ENCODE measurements around the gene PI16.
"Not testable (repeated sequence)": the region's sequence is repeated elsewhere in the genome, so short reads cannot be mapped to it uniquely, and the experiment has no call there.

PI16 gene

DNA sequence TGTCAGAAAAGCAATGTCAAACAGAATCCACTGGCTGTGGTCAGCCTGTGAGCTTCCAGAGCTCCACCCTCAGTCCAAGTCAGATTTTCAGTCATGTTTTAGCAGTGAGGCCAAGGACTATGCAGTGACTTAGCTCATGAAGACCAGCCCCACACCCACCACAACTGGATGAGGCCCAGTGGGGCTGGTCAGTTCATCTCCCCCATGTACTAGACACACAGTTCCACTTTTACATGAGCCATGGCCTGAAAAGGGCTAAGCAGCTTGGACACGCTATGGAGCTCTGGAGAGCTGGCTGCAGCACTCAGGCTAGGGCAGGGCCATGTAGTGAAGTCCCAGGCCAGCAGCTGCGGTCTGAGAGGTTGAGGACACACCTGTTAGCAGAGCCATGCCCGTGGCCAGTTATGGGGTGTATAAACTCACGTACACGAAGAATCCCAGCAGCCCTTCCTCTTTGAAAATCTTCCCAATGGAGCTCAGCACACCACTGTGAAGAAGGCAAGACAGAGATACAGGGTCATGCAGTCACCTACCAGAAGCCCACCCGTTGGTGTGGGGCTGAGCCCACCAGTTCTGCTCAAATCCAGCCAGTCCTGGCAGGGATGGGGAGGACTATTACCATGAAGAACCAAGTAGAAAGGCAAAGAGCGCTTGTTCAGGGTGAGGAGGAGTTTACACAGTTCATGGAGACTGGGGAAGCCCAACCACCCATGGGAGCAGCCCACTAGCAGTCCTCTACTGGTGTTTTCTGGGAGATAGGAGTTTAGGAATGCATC, 20.9 kb downstream of the PI16 start:
- DNase-seq (ENCODE audit: low read depth in 2 of 2) = no peak

DNA sequence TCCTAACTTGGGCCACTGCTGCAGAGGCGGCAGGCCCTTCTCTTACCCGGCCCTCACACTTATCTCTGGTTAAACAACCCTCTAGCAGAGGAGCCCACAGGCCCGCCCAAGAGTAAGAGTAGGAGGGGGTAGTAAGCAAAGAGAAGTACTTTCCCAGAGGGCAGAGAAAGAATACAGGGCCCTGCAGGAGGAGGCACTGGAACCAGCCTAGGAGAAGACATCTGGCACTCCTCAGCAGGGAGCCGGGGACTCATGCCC, 21.4 kb downstream of the PI16 start:
- no peak for DNase-seq (ENCODE audit: low read depth in 2 of 2)

DNA sequence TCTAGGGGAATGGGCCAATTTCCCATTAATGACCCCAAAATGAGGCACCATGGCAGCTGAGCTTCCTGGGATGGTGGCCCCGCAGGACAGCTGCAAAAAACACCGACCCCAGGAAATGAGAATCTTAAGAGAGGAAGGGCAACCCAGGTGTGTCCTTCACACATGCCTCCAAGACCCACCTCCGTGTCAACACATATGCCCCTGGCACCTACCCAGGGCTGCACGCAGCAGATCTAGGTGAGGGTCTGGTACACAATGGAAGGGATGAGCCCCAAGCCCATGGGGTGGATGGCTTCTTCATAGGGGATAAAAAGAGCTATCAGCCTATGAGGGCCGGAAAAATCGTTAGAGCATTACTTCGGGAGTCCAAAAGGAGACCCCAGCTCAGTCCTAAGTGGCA, 22.0 kb downstream of the PI16 start:
- DNase-seq (ENCODE audit: low read depth in 2 of 2) = no peak

- DNase-seq (ENCODE audit: low read depth in 2 of 2) = no peak
Observed at GRCh38 chr6:36976931-36977330, 22.4 kb downstream of the PI16 start.

GRCh38 chr6:36977470-36977941, 23.0 kb downstream of the PI16 start:
- DNase-seq (ENCODE audit: low read depth in 2 of 2) = no peak

GRCh38 chr6:36978421-36979346, 24.1 kb downstream of the PI16 start:
- no peak for DNase-seq (ENCODE audit: low read depth in 2 of 2)

DNA sequence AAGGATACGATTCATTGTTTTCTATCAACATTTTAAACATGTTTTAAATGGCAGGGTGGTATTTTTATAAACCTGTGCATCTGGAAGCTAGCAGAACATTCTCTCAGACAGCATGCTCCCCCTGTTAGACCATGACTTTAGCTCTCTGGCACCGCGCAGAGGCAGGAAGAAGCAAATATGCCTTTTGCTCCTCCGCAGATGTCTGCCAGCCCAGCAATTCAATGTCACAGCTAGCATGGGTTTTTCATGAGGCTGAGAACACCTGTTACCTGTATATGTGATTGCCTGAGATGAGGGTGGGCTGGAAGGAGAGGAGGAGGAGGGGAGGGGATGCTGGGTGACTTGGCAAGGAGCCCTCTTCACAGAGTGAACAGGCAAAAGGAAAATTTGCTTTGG, 24.8 kb downstream of the PI16 start:
- DNase-seq (ENCODE audit: low read depth in 2 of 2) = no peak

GRCh38 chr6:36980129-36980528, 25.6 kb downstream of the PI16 start:
- DNase-seq (ENCODE audit: low read depth in 2 of 2) = no peak

- DNase-seq (ENCODE audit: low read depth in 2 of 2) = no peak
Observed at GRCh38 chr6:36980876-36981619, 26.5 kb downstream of the PI16 start.

DNA sequence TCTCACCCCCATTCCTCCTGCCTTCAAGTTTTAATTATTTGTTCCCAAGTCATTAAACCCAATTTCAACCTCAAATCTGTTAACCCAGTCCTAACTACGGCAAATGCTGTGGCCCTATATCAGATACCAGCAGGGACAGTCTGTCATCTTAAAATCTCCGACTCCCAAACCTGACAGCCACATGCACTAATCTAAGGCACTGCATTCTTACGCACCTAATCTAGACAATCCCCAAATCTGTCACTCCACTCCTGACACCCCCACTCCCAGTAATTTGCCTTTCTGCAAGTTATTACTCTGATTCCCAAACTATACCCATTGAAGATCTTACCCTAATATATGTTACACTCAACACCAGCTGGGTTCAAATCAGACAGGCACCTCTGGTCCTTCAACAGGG, 29.0 kb downstream of the PI16 start:
- no peak for DNase-seq (ENCODE audit: low read depth in 2 of 2)

DNA sequence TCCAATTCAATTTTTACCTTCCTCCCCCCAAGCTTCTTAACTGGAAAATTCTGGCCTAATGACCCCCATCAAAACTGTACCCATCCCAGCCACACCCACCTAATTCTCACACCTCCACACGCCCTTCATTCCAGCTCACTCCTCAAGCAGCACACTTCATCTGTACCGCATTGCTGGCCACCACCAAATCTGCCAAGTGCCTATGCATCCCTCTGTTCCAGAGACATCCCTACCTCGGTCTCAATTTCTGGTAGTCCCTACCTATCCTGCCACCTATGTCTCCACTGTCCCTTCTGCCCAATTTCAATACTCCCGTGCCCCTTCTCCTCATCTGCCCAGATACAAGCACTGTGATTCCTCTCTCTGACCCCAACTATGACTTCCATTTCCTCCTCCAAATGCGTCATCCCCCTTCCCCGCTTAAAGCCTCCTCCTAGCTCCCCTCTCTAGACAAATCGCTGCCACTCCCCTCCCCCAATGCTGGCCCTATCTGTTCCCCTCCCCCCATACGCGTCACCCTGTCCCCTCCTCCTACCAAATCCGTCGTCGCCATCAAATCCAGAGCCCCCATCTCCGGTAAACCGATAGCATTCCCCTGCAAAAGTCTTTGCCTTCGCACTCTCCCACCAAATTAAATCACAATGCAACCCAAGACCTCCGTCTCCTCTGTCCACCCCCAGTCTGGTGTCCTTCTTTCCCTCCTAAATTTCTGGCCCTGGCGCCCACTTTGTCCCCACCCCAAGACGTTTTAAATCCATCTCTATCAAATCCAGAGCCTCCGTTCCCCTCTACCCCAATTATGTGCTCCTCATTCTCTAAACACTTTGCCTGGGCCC, 30.3 kb downstream of the PI16 start:
- peak; percentile 22 to 45 for DNase-seq (ENCODE audit: low read depth in 2 of 2)

- no peak for DNase-seq (ENCODE audit: low read depth in 2 of 2)
Observed at GRCh38 chr6:36985417-36985807, 30.9 kb downstream of the PI16 start.

GRCh38 chr6:36985808-36986703, 31.5 kb downstream of the PI16 start, which contains the start of gene MTCH1:
Gene MTCH1, minus strand, starts transcription at chr6:36986196. Its CDS starts 23 bp downstream, at chr6:36986173.
- DNase-seq (ENCODE audit: low read depth in 2 of 2) = peak; percentile 82 to 87

GRCh38 chr6:36986704-36987047, 32.1 kb downstream of the PI16 start:
- DNase-seq (ENCODE audit: low read depth in 2 of 2) = no peak

DNA sequence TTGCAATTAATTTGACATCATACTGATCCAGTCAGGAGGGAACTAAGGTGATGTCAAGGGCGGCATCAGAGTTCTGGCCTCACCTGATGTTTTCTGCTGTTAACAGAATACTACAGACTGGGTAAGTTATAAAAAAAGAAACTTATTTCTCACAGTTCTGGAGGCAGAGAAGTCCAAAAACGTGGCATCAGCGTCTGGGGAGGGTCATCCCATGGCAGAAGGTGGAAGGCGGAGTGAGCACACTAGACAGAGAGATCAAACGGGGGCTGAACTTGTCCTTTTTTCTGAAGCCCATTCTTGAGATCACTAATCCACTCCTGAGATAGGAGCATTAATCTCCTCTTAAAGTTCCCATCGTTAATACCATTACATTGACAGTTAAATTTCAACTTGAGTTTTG, 34.7 kb downstream of the PI16 start:
- DNase-seq (ENCODE audit: low read depth in 2 of 2) = no peak

DNA sequence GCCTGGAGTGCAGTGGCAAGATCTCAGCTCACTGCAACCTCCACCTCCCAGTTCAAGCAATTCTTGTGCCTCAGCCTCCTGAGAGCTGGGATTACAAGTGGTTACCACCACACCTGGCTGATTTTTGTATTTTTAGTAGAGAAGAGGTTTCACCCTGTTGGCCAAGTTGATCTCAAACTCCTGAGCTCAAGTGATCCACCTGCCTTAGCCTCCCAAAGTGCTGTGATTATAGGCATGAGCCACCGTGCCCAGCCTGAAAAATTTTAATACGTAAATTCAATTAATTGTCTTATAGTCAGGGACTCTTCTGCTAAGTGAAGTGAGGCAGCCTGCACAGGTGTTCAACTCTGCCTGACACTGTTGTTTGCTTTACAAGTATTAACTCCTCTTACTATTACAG, 35.9 kb downstream of the PI16 start:
- not testable (repeated sequence) for DNase-seq (ENCODE audit: low read depth in 2 of 2)

GRCh38 chr6:36997811-36998722, 43.5 kb downstream of the PI16 start:
- DNase-seq (ENCODE audit: low read depth in 2 of 2) = no peak

DNA sequence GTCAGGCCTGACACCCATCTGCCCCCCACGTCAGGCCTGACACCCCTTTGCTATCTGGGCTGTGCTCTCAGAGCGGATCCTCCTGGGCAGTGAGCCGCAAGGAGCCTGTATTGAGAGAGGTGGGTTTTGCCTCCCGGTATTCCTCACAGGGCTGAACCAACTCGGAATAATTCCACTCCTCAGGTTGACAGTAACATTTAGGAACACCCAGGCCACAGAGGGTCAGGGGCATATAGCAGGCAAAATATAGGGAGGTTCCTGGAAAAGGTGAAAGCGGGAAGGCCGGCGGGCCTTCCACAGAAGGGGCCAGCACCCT, 44.1 kb downstream of the PI16 start:
- DNase-seq (ENCODE audit: low read depth in 2 of 2) = no peak

- no peak for DNase-seq (ENCODE audit: low read depth in 2 of 2)
Observed at GRCh38 chr6:36999061-36999750, 44.7 kb downstream of the PI16 start.
